Fibroblast of the aortic adventitia (primary cell): Measurements from ENCODE around the gene EID2B. TPM values are rescaled to one million over a fixed set of nuclear protein-coding genes. Genes with fewer than 3 reads are reported as not detected.

Source experiments
- DNase-seq: peaks from one replicate; pipeline ENCODE4 v3.0.0-alpha.2; 2010; ENCODE audit warnings: low read depth
- H3K4me3 ChIP-seq: 2 replicates; pipeline ENCODE4 v1.5.1; 2011; ENCODE audit warnings: low read depth, mild to moderate bottlenecking, control low read depth, low read length, moderate library complexity
- CTCF ChIP-seq: IDR thresholded peaks from 2 replicates; pipeline ENCODE4 v1.5.1; 2011; ENCODE audit warnings: mild to moderate bottlenecking, low read length, control low read depth, inconsistent platforms; ENCODE audit not compliant: insufficient read depth
- total RNA-seq: library from RNA; depleted of rRNA; stranded (reverse); fragments of >200 nt; gene quantifications from 2 replicates; pipeline ENCODE4 v1.2.3, GENCODE V29; 2012; ENCODE audit warnings: low replicate concordance

Gene EID2B
- total RNA-seq, 1 donor = 3.3 TPM

GRCh38 chr19:39544911-39545310 is 12.3 kb upstream of the EID2B start:
- no peak overlapping the region for H3K4me3 ChIP-seq
- TF ChIP-seq CTCF = no peak
- DNase-seq = no peak

- peak; percentile 15 for DNase-seq
- H3K4me3 ChIP-seq = no peak overlapping the region
- no peak for TF ChIP-seq CTCF
Observed at GRCh38 chr19:39544226-39544903, 11.7 kb upstream of the EID2B start.

GRCh38 chr19:39543477-39543857 is 10.8 kb upstream of the EID2B start:
- DNase-seq = no peak
- no peak overlapping the region for H3K4me3 ChIP-seq
- TF ChIP-seq CTCF = no peak

- no peak for DNase-seq
- no peak overlapping the region for H3K4me3 ChIP-seq
- TF ChIP-seq CTCF = no peak
Observed at GRCh38 chr19:39542206-39542605, 9.6 kb upstream of the EID2B start.

- no peak for TF ChIP-seq CTCF
- DNase-seq = no peak
- peak overlapping the region; percentile 35 for H3K4me3 ChIP-seq
Observed at GRCh38 chr19:39540333-39540673, 7.7 kb upstream of the EID2B start.

GRCh38 chr19:39539518-39540332 is 7.1 kb upstream of the EID2B start, which contains the start of gene EID2:
EID2 (minus strand) TSS chr19:39540161; CDS start chr19:39540079, 82 bp downstream.
- TF ChIP-seq CTCF = peak; percentile 83
- peak; percentile 95 for DNase-seq
- H3K4me3 ChIP-seq = peak within 1 kb of the TSS; percentile 94
